Right hindlimb (tissue), 1 donor: ENCODE measurements around the gene DMD.

Source experiments
- DNase-seq: peaks from one replicate; pipeline ENCODE4 v3.0.0-alpha.2; 2018

DMD gene

GRCh38 chrX:31318866-31319265, 1892.5 kb downstream of the DMD start:
- no peak for DNase-seq

- no peak for DNase-seq
Observed at GRCh38 chrX:31316340-31316991, 1894.9 kb downstream of the DMD start.

- DNase-seq, result no peak
Observed at GRCh38 chrX:31314921-31315320, 1896.4 kb downstream of the DMD start.

GRCh38 chrX:31307952-31308351, 1903.4 kb downstream of the DMD start:
- DNase-seq, result no peak

- no peak for DNase-seq
Observed at GRCh38 chrX:31302573-31303075, 1908.7 kb downstream of the DMD start.

GRCh38 chrX:31301941-31302340, 1909.4 kb downstream of the DMD start:
- no peak for DNase-seq

- DNase-seq, result no peak
Observed at GRCh38 chrX:31301203-31301602, 1910.1 kb downstream of the DMD start.

- DNase-seq, result no peak
Observed at GRCh38 chrX:31298916-31299315, 1912.4 kb downstream of the DMD start.

- no peak for DNase-seq
Observed at GRCh38 chrX:31297881-31298280, 1913.5 kb downstream of the DMD start.

- no peak for DNase-seq
Observed at GRCh38 chrX:31294475-31294874, 1916.9 kb downstream of the DMD start.

- DNase-seq, result no peak
Observed at GRCh38 chrX:31293409-31293808, 1917.9 kb downstream of the DMD start.

- DNase-seq, result no peak
Observed at GRCh38 chrX:31291131-31291530, 1920.2 kb downstream of the DMD start.

- DNase-seq, result no peak
Observed at GRCh38 chrX:31287861-31288260, 1923.5 kb downstream of the DMD start.

GRCh38 chrX:31280580-31280979, 1930.8 kb downstream of the DMD start:
- DNase-seq, result no peak

- no peak for DNase-seq
Observed at GRCh38 chrX:31279359-31279758, 1932.0 kb downstream of the DMD start.

- no peak for DNase-seq
Observed at GRCh38 chrX:31272472-31272775, 1938.9 kb downstream of the DMD start.

- no peak for DNase-seq
Observed at GRCh38 chrX:31271615-31272471, 1939.5 kb downstream of the DMD start.

- no peak for DNase-seq
Observed at GRCh38 chrX:31269914-31270313, 1941.4 kb downstream of the DMD start.

- DNase-seq, result no peak
Observed at GRCh38 chrX:31268359-31268758, 1943.0 kb downstream of the DMD start.

GRCh38 chrX:31266203-31267076, 1944.9 kb downstream of the DMD start:
- peak; percentile 43 for DNase-seq

GRCh38 chrX:31265383-31265782, 1946.0 kb downstream of the DMD start:
- no peak for DNase-seq

GRCh38 chrX:31260351-31260750, 1951.0 kb downstream of the DMD start:
- no peak for DNase-seq

- no peak for DNase-seq
Observed at GRCh38 chrX:31258166-31258565, 1953.2 kb downstream of the DMD start.
